CD14-positive monocyte (primary cell): ENCODE data around the gene ARHGEF37. TPM values are rescaled to one million over a fixed set of nuclear protein-coding genes. Genes with fewer than 3 reads are reported as not detected.
A peak's percentile ranks its signal among the peaks of the same experiment; 100 is the strongest.

Experiments used
- DNase-seq, 3 donors: peaks; one replicate each; pipeline ENCODE4 v3.0.0-alpha.2; 2011 to 2022
- H2AFZ ChIP-seq: 2 replicates; pipeline ENCODE4 v1.6.0; 2012; ENCODE audit warnings: mild to moderate bottlenecking, low read depth, low read length, inconsistent platforms; ENCODE audit not compliant: insufficient read depth, poor library complexity, severe bottlenecking
- H3K27ac ChIP-seq, 2 donors: 1 replicate in 1 of 2; 2 replicates in 1 of 2; pipeline ENCODE4 v1.5.1; 2012 to 2013; ENCODE audit warnings: low read length in 2 of 2, control low read depth in 1 of 2, inconsistent platforms in 1 of 2, low read depth in 1 of 2, mild to moderate bottlenecking in 1 of 2
- H3K27me3 ChIP-seq, 2 donors: one replicate each; pipeline versions ENCODE4 v1.6.0 to v1.6.1; 2011 to 2013; ENCODE audit warnings: low read length in 2 of 2; ENCODE audit not compliant: control insufficient read depth in 2 of 2, insufficient read depth in 2 of 2
- H3K36me3 ChIP-seq, 2 donors: replicated peaks in 1 of 2; 1 replicate in 1 of 2; 2 replicates in 1 of 2; pipeline versions ENCODE4 v1.5.1 to v1.6.1; 2012 to 2013; ENCODE audit warnings: low read length in 2 of 2, control low read depth in 1 of 2, inconsistent platforms in 1 of 2, mild to moderate bottlenecking in 1 of 2; ENCODE audit not compliant: insufficient read depth in 2 of 2, control insufficient read depth in 1 of 2
- H3K4me1 ChIP-seq, 2 donors: 1 replicate in 1 of 2; 2 replicates in 1 of 2; pipeline versions ENCODE4 v1.5.1 to v1.6.1; 2012 to 2013; ENCODE audit warnings: low read length in 2 of 2, control low read depth in 1 of 2, inconsistent platforms in 1 of 2, mild to moderate bottlenecking in 1 of 2, moderate library complexity in 1 of 2; ENCODE audit not compliant: insufficient read depth in 2 of 2, control insufficient read depth in 1 of 2
- H3K4me2 ChIP-seq: replicated peaks from 2 replicates; pipeline ENCODE3; 2012; ENCODE audit warnings: low read length, moderate library complexity, mild to moderate bottlenecking; ENCODE audit not compliant: poor library complexity, severe bottlenecking; ENCODE audit errors: extremely low read depth
- H3K4me3 ChIP-seq, 3 experiments: fragments of 200-600 bp in 1 of 3; sonication (generic) in 1 of 3; replicated peaks in 1 of 3; 1 replicate in 2 of 3; 2 replicates in 1 of 3; pipeline ENCODE4 v1.5.1; 2011 to 2013; ENCODE audit warnings: low read length in 3 of 3, mild to moderate bottlenecking in 3 of 3, control low read depth in 2 of 3, low read depth in 2 of 3, inconsistent platforms in 1 of 3, moderate library complexity in 1 of 3
- H3K79me2 ChIP-seq: 2 replicates; pipeline ENCODE4 v1.6.0; 2012; ENCODE audit warnings: mild to moderate bottlenecking, control low read depth, inconsistent platforms, low read length, moderate library complexity; ENCODE audit not compliant: insufficient read depth
- H3K9ac ChIP-seq: 2 replicates; pipeline ENCODE4 v1.6.0; 2017; ENCODE audit warnings: low read length, mild to moderate bottlenecking; ENCODE audit not compliant: insufficient read depth, poor library complexity, severe bottlenecking
- H3K9me3 ChIP-seq, 2 donors: replicated peaks in 1 of 2; 1 replicate in 1 of 2; 2 replicates in 1 of 2; pipeline versions ENCODE4 v1.5.1 to v1.6.1; 2012 to 2013; ENCODE audit warnings: low read length in 2 of 2, control low read depth in 1 of 2; ENCODE audit not compliant: control insufficient read depth in 1 of 2, insufficient read depth in 1 of 2
- H4K20me1 ChIP-seq: 2 replicates; pipeline ENCODE4 v1.6.0; 2012; ENCODE audit warnings: mild to moderate bottlenecking, low read length, control low read depth, moderate library complexity; ENCODE audit not compliant: insufficient read depth
- H3K27ac Mint-ChIP-seq, 7 donors: one replicate each; pipeline ENCODE4 v1.8.0; 2020; ENCODE audit warnings: mild to moderate bottlenecking in 7 of 7, mixed read lengths in 7 of 7, moderate library complexity in 6 of 7, inconsistent platforms in 2 of 7
- H3K27me3 Mint-ChIP-seq, 3 donors: one replicate each; pipeline ENCODE4 v1.8.0; 2021 to 2022; ENCODE audit warnings: low read depth in 3 of 3, mild to moderate bottlenecking in 3 of 3, mixed read lengths in 3 of 3, moderate library complexity in 3 of 3, inconsistent platforms in 1 of 3
- H3K36me3 Mint-ChIP-seq, 2 donors: one replicate each; pipeline ENCODE4 v1.8.0; 2020; ENCODE audit warnings: mixed read lengths in 2 of 2, inconsistent platforms in 1 of 2, mild to moderate bottlenecking in 1 of 2
- H3K4me1 Mint-ChIP-seq: one replicate; pipeline ENCODE4 v1.8.0; 2020; ENCODE audit warnings: mild to moderate bottlenecking, mixed read lengths
- H3K4me3 Mint-ChIP-seq, 2 donors: one replicate each; pipeline ENCODE4 v1.8.0; 2020; ENCODE audit warnings: mild to moderate bottlenecking in 2 of 2, mixed read lengths in 2 of 2, moderate library complexity in 1 of 2
- H3K9me3 Mint-ChIP-seq, 7 donors: one replicate each; pipeline ENCODE4 v1.8.0; 2020 to 2022; ENCODE audit warnings: mixed read lengths in 7 of 7, mild to moderate bottlenecking in 6 of 7, moderate library complexity in 6 of 7, inconsistent platforms in 2 of 7
- WGBS: methylation state at CpG from one replicate; pipeline ENCODE4 v1.1.5; 2013; ENCODE audit warnings: missing lambda C conversion rate; ENCODE audit not compliant: insufficient coverage; 5-methylcytosine and 5-hydroxymethylcytosine counted together
- intact Hi-C, 2 donors: fragments of 100-400 bp; cut with micrococcal nuclease; formaldehyde crosslinking; loops; one replicate each; pipeline versions ENCODE4 v1.15.0 to v1.15.1; 2023
- polyA plus RNA-seq, 3 donors: library from polyadenylated mRNA; depleted of rRNA in 1 of 3; unstranded in 2 of 3; stranded (reverse) in 1 of 3; fragments of 300-500 nt in 2 of 3; fragments of >200 nt in 1 of 3; fragmentation: Illumina TruSeq in 2 of 3; gene quantifications; 1 replicate in 2 of 3; 2 replicates in 1 of 3; pipeline ENCODE4 v1.2.3, GENCODE V29; 2012 to 2021
- TF ChIP-seq, protein P1 (sequence below): fragments of 200-600 bp; IDR thresholded peaks from one replicate; pipeline ENCODE4 v1.8.0; 2022; ENCODE audit warnings: antibody characterized with exemption, mild to moderate bottlenecking

ARHGEF37 gene
- polyA plus RNA-seq, 3 donors, result not detected

DNA sequence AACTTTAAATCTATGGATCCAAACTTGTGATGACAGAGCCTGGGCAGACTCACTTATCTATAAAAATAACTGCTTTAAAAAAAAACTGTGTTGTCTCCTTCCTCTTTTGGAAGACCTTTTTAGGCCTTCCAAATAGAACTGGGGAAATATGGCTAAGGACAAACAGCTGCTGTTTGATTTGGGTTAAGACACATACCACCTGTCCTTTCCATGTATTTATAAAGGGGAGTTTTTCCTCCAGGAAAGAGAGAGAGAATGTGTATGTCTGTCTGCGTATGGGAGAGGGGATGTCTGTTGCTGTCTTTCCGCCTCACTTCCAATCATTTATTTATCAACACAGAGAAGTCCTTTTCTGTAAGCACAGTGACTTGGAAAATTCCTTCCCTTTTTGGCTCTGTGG is 2.8 kb downstream of the ARHGEF37 start:
- Histone ChIP-seq H3K36me3 (no peaks in the 10 kb centered on the region), H3K9ac (no peak overlapping the region), H3K79me2 (no peaks in the 10 kb centered on the region), H3K4me1 (peaks cover 6 to 9% of the 10 kb centered on the region in 2 donors), H3K9me3 (no peaks in the 10 kb centered on the region), H2AFZ (no peak overlapping the region), H3K27me3 (peaks cover 6 to 27% of the 10 kb centered on the region in 2 donors), H3K27ac (no peak overlapping the region), H3K4me2 (no peak overlapping the region), H3K4me3 (no peak overlapping the region), H4K20me1 (no peaks in the 10 kb centered on the region)
- H3K4me3 Mint-ChIP-seq, result no peak overlapping the region
- no CpG with 5 or more reads among the region's 2 CpGs for WGBS
- no peaks in the 10 kb centered on the region for H3K9me3 Mint-ChIP-seq
- DNase-seq, result no peak
- no peaks in the 10 kb centered on the region for H3K36me3 Mint-ChIP-seq
- intact Hi-C loops, result no loop called here
- no peak overlapping the region for H3K27ac Mint-ChIP-seq
- peaks cover 21 to 29% (median 27%) of the 10 kb centered on the region in 3 donors for H3K27me3 Mint-ChIP-seq
- TF ChIP-seq, protein P1, sequence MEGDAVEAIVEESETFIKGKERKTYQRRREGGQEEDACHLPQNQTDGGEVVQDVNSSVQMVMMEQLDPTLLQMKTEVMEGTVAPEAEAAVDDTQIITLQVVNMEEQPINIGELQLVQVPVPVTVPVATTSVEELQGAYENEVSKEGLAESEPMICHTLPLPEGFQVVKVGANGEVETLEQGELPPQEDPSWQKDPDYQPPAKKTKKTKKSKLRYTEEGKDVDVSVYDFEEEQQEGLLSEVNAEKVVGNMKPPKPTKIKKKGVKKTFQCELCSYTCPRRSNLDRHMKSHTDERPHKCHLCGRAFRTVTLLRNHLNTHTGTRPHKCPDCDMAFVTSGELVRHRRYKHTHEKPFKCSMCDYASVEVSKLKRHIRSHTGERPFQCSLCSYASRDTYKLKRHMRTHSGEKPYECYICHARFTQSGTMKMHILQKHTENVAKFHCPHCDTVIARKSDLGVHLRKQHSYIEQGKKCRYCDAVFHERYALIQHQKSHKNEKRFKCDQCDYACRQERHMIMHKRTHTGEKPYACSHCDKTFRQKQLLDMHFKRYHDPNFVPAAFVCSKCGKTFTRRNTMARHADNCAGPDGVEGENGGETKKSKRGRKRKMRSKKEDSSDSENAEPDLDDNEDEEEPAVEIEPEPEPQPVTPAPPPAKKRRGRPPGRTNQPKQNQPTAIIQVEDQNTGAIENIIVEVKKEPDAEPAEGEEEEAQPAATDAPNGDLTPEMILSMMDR, result no peak
- H3K4me1 Mint-ChIP-seq, result peaks cover 12% of the 10 kb centered on the region

DNA sequence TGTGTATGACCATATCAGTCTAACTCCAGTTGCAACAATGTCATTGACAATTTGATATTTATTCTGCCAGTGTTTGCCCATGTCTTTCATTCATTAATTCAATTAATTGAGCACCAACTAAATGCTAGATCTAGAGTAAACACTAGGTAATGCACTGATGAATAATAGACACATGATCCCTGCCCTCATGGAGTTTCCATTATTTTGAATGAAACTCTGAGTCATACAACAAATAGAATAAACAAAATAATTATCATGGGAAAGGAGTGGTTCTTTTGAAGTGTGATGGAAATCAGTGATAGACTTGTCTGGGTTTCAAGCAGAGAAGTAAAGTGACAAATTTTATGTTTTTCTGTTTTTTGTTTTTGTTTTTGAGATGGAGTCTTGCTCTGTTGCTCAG is 4.6 kb downstream of the ARHGEF37 start:
- Histone ChIP-seq H2AFZ (no peak overlapping the region), H3K27me3 (peaks cover 6 to 13% of the 10 kb centered on the region in 2 donors), H3K9me3 (no peaks in the 10 kb centered on the region), H3K36me3 (no peaks in the 10 kb centered on the region), H3K4me3 (no peak overlapping the region), H3K4me1 (peaks cover 3 to 7% of the 10 kb centered on the region in 2 donors), H3K27ac (no peak overlapping the region), H3K79me2 (no peaks in the 10 kb centered on the region), H3K9ac (no peak overlapping the region), H4K20me1 (no peaks in the 10 kb centered on the region), H3K4me2 (no peak overlapping the region)
- Mint-ChIP-seq H3K9me3 (no peaks in the 10 kb centered on the region), H3K27ac (no peak overlapping the region), H3K4me3 (no peak overlapping the region), H3K27me3 (peaks cover 10 to 14% (median 14%) of the 10 kb centered on the region in 3 donors), H3K4me1 (peaks cover 7% of the 10 kb centered on the region), H3K36me3 (no peaks in the 10 kb centered on the region)
- peak in 1 of 3 donors; percentile 12 for DNase-seq
- intact Hi-C loops, result no loop called here
- TF ChIP-seq, protein P1, result no peak
